HFF-Myc (cell line): ENCODE results near the gene RIMS4.

Experiments
- DNase-seq: peaks from one replicate; pipeline ENCODE4 v3.0.0-alpha.2; 2011; ENCODE audit warnings: low read depth; ENCODE audit errors: extremely low read depth
- H3K4me3 ChIP-seq: replicated peaks from 2 replicates; pipeline ENCODE4 v1.5.1; 2011; ENCODE audit warnings: low read depth, mild to moderate bottlenecking, control low read depth, low read length
- CTCF ChIP-seq: IDR thresholded peaks from 2 replicates; pipeline ENCODE4 v1.5.1; 2012; ENCODE audit warnings: mild to moderate bottlenecking, low read depth, low read length, control low read depth; ENCODE audit errors: missing control alignments

Gene RIMS4

GRCh38 chr20:44800391-44801046 lies 9.8 kb downstream of the RIMS4 start:
- TF ChIP-seq CTCF: peak; percentile 30
- no peak for DNase-seq
- H3K4me3 ChIP-seq: no peak overlapping the region

- TF ChIP-seq CTCF: no peak
- H3K4me3 ChIP-seq: no peak overlapping the region
- no peak for DNase-seq
These were observed 10.7 kb downstream of the RIMS4 start for GRCh38 chr20:44799691-44800090.

- DNase-seq: no peak
- TF ChIP-seq CTCF: no peak
- no peak overlapping the region for H3K4me3 ChIP-seq
These were observed 13.4 kb downstream of the RIMS4 start for GRCh38 chr20:44796758-44797457.

GRCh38 chr20:44796311-44796710 lies 14.0 kb downstream of the RIMS4 start:
- no peak for TF ChIP-seq CTCF
- no peak overlapping the region for H3K4me3 ChIP-seq
- no peak for DNase-seq

- DNase-seq: no peak
- TF ChIP-seq CTCF: no peak
- no peak overlapping the region for H3K4me3 ChIP-seq
These were observed 14.5 kb downstream of the RIMS4 start for GRCh38 chr20:44795836-44796235.

- DNase-seq: no peak
- H3K4me3 ChIP-seq: no peak overlapping the region
- TF ChIP-seq CTCF: no peak
These were observed 17.6 kb downstream of the RIMS4 start for GRCh38 chr20:44792796-44793195.
